Left colon (tissue), 2 donors: ENCODE measurements around the gene HKDC1. TPM values are rescaled to one million over a fixed set of nuclear protein-coding genes. Genes with fewer than 3 reads are reported as not detected.

Experiments used
- ATAC-seq: fragments of 200-7000 bp; cut with Tn5 transposase; one replicate; pipeline ENCODE4 v1.9.1; 2020; ENCODE audit warnings: mild to moderate bottlenecking, moderate library complexity
- DNase-seq, 2 donors: peaks; one replicate each; pipeline ENCODE4 v3.0.0-alpha.2; 2020
- intact Hi-C, 2 donors: fragments of 100-400 bp; cut with DNase I in 1 of 2; cut with micrococcal nuclease in 1 of 2; formaldehyde crosslinking; loops; one replicate each; pipeline versions ENCODE4 v1.11.2 to v1.14.0; 2022; cut with DNase I, micrococcal nuclease
- total RNA-seq, 2 donors: library from RNA; stranded (reverse); fragmentation: NEBNext Ultra II Directional; extraction: Animal tissue kit (Norgen Biotek cat#: 25700); gene quantifications; one replicate each; pipeline ENCODE4 v1.2.1, GENCODE V29; 2021
- donor health status: DM: no; HTN: no; CAD: no.
- donor health status: DM: yes; HTN: yes; CAD: no.

The HKDC1 gene
- total RNA-seq, 2 donors from 2014 or later: 24.9 to 37.8 TPM

DNA sequence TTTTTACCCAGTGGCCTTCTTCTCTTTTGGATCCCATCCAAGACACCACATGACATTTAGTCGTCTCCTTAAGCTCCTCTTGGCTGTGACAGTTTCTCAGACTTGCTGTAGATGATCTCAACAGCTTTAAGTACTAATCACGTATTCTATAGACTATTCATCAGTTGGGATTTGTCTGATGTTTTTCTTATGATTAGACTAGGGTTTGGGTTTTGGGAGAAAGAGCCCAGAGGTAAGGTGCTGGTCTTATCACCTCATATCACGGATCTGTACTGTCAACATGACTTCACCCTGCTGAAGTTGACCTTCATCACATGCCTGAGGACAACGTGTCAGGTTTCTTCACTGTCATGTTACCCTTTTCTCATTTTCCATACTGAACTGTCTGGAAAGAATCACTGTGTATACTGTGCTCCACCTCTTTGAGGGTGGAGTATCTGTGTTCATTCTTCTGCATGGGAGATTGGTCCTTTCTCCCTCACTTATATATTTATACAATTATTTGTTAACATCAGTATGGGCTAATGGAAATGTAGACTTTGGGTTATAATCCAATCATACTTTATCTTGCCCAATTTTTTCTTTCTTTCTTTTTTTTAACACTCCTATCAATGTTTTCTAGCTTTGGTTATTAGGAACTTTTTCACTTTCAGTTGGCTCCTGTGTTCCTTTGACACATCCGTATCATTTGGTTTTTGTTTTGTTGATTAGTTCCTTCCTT is 6.4 kb upstream of the HKDC1 start:
- ATAC-seq (no peak), DNase-seq (no peak)
- intact Hi-C loops: no loop called here

DNA sequence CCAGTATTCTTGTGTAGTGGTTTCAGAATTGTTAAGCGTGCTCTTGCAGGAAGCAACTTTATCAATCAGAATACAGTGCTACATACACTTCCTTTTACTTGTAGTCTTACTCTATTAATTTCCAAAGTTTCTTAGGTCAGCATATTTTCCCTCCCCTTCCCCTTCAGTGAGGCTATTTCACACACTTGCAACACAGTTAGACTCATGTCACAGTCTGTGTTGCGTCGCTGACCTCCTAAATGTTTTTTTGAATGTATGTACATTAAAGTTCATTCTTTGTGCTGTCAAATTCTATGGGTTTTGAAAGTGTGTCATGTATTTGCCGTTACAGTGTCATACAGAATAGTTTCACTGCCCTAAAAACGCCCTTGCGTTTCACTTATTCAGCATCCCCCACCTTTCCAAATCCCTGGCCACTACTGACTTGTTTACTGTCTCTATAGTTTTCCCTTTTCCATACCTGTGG is 5.4 kb upstream of the HKDC1 start:
- no peak for ATAC-seq
- DNase-seq: no peak
- intact Hi-C loops: no loop called here

DNA sequence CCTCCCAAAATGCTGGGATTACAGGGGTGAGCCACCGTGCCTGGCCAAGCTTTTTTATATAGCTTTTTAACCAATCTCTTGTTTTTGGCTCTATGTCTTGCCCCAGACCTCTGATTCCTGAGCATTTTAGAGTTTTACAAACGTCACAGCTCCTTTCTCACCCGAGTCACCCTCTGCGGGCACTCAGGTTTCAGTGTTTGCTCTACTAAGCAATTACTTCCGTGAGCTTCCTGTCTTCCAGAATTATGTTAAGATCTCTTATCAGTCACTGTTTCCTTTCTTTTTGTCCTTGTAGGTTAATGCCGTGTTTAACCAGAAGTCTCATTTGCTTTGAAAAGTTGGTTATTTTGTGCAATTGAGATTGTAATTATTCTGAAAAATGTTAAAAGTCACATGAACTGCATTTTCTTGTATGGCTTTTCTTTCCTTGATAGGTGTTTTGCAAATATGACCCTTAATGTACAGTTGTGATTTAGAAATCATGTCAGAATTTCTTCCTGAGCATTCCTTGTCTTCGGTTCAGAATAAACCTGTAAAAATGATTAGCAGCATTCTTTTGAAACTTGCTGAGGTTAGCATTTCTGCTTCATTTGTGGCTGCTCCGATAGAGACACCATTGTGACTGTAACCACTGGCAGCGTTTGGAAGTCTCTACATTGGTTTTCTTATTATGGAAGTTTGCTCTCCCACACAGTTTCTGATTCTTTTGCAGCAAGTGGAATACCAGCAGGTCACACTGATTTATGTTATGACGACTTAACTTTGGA is 4.5 kb upstream of the HKDC1 start:
- ATAC-seq (no peak), DNase-seq (no peak)
- intact Hi-C loops: no loop called here

DNA sequence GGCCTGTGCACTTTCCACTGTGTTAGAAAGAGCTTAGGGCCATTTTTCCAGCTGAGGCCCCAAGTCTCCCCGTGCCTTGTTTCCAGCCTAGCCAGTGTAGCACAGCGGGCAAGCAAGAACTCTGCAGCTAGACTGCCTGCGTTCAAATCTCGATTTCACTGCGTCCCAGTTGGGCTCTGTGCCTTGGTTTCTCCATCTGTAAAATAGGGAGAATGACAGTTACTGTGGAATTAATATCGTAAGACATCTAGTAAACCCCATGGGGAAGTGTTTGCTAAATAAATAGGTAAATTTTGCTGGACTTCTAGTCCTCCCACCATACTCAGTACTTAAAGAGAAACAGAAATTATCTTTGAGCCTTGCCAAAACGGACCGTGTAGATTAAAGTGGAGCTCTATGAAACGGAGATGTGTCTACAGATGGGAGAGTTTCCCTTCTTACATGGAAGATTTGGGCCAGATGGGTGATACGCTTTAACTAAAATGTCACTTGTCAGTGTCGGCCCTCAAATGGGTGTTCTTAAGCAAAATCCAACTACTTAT is 3.5 kb upstream of the HKDC1 start:
- intact Hi-C loops: no loop called here
- DNase-seq (no peak), ATAC-seq (no peak)

DNA sequence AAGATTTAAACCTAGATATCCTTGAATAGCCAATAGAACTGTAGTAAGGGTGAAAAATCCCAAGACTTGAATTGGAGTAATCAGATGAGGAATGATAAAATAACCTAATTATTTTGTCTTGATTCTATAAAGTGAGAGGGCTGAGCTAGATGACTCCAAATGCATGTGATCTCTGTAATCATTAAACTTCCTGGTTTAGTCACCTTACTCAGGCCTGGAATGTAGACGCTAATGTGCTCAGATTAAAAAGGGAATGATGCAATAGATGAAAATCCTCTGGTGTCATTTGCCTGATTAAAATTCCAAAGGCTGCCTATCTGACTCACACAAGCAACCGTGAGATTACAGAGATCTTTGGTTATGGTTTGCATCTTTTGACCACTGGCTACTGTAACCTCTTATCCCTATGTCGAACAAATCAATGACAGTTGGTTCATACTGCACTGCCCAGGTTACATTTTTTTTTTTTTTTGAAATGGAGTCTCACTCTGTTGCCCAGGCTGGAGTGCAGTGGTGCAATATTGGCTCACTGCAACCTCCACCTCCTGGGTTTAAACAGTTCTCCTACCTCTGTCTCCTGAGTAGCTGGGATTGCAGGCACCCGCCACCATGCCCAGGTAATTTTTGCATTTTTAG is 2.9 kb upstream of the HKDC1 start:
- DNase-seq (no peak), ATAC-seq (peak; percentile 84)
- intact Hi-C loops: no loop called here

DNA sequence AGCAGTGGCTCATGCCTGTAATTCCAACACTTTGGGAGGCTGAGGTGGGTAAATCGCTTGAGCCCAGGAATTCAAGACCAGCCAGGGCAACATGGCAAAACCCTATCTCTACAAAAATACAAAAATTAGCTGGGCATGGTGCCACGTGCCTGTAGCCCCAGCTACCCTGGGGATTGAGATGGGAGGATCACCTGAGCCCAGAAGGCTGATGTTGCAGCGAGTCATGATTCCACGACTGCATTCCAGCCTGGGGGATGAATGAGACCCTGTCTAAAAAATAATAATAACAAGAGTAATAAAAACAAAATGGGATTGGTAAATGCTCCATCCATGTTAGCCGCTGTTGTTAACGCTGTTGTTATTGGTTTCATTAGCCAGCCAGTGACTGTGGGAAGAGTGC is 1.3 kb upstream of the HKDC1 start:
- intact Hi-C loops: no loop called here
- no peak for DNase-seq
- no peak for ATAC-seq

DNA sequence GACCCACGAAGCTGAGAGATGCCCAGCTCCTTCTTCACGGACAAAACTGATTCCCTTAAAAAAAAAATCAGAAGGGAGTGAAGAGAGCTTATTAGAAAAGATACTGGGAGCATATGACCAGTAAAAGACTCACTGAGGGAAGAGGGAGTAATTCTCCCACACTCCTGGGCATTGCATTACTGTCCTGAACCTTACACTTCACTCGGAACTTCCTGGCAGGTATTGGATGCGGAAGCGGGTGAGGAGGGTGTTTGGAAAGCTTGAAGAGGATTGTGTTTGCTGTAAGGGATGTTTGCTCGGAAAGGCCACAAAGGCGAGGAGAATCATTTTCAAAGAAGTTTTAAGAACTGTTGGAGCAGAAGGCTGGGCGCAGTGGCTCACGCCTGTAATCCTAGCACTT is 375 bp downstream of the HKDC1 start:
- ATAC-seq (no peak), DNase-seq (no peak)
- intact Hi-C loops: no loop called here

DNA sequence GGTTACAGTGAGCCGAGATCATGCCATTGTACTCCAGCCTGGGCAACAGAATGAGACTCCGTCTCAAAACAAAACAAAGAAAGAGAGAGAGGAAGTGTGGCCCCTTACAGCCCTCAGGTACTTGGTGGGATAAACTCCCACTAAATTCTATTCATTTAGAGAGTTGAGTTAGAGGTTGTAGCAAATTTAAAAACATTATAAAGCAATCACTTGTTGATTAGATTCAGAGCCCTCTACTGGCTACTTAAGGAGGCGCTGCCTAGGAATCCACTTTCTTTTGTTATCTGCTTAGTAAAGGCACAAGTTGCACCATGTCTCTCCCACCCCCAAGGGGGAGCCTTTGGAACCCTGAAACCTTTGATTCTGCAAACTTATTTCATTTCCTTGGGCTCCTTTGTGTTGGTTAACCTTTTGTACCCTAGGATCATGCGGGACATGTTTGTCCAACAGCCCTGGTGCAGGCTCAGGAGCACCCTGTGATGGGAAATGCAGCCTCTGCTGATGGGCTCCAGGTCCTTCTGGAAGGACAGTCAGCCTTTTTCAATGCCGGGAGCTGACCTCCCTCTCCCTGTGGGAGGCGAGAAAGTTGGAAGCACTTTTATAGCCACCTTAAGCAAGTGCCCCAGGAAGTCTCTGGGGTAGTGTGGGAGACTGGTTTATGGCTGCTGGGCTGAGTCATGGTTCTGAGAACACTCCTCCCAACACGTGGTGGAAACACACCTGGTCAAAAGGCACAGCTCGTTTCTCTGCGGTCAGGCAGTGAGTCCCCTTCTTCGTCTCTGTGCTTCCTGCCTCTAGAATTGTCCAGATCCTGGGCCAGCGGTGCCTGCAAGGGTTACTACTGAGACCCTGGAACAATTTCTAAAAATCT is 2.3 kb downstream of the HKDC1 start:
- intact Hi-C loops: no loop called here
- ATAC-seq (peak; percentile 88), DNase-seq (peak; percentile 81 to 95)

DNA sequence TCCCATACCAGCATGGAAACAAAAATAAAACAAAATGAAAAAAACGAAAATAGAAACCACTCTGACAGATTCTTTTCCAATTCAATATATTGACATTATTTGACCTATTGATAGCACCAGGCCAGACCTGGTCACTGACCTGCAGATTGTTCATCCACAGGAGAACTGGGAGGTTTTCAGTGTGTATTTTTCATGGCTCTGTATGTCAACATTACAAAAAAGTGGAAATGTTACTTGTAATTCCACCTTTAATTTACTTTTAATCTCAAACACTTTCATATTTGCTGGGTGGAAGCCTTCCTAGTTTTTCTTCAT is 2.9 kb downstream of the HKDC1 start:
- DNase-seq: no peak
- intact Hi-C loops: no loop called here
- no peak for ATAC-seq

DNA sequence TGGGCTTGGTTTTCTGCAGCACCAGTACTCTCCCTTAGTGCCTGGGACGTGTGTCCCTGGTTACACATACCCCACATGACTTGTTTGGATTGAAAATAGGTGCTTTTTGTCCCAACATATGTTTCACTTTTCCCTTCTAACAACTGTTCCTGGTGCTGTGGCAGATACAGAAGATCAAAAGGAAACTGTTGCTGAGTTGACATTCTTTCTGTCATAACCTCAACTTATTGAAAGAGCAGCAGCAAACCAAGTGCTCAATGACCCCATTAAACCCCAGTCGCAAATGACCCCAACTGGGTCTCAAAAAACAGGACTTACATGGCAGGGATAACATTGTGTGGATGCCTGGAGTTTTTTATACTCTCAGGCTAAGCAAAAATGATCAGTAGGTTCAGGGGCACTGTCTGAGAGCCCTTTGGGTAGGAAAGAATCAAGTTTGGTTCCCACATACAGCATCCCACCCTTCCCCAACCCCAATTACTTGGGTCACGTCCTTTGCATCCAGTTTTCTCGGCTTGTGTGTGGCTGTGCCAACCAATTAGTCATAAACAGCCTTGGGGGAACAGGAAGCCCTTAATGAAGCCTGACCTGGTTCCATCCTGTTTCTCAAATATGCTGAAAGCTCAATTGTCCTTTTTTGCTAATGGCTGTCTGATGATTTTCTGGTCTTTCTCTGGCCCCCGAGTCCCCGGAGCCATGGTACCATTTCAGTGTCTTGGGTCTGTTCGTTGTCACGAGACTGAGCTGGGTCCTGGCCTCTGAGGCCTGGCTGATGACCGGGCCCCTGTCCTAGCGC is 4.9 kb downstream of the HKDC1 start:
- ATAC-seq (no peak), DNase-seq (no peak)
- intact Hi-C loops: no loop called here

DNA sequence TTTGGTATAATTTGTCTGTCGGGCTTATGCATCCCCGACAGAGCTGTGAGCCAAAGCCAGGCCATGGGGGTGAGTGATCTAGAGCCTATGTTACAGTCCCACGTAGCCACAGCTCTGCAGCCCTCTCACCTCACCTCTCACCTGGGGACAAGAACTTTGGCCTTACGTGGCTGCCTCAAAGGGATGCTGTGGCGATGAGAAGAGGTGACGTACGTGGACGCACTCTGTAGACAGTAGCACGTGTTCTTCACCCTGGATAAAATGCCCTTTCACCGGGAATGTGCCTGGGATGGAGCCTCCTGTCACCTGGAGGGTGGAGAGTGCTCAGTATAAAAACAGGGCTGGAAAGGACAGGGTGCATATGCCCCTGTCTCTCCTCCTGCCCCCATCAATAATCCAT is 5.5 kb downstream of the HKDC1 start:
- intact Hi-C loops: no loop called here
- no peak for ATAC-seq

DNA sequence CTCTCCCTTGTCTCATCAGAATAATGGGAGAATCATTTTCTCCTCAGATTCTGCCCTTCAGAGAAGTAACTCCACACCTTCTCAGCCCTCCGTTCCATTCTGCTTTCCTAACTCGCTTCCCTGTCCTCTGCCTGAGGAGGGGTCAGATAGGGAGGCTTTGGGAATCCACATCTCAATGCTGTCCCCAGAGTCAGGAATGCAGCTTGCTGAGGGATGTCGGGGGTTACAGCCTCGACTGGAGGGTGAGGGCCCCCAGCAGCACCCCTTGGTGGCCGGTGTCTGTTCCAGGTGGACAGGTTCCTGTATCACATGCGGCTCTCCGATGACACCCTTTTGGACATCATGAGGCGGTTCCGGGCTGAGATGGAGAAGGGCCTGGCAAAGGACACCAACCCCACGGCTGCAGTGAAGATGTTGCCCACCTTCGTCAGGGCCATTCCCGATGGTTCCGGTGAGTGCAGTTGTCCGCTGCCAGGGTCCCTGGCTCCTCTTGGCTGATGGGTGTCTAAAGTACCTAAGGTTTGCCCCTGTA is 6.9 kb downstream of the HKDC1 start:
- intact Hi-C loops: no loop called here
- ATAC-seq: no peak
- DNase-seq: no peak

More for the DNA sequence above, 5.5 kb downstream of the HKDC1 start:
- no peak for DNase-seq

DNA sequence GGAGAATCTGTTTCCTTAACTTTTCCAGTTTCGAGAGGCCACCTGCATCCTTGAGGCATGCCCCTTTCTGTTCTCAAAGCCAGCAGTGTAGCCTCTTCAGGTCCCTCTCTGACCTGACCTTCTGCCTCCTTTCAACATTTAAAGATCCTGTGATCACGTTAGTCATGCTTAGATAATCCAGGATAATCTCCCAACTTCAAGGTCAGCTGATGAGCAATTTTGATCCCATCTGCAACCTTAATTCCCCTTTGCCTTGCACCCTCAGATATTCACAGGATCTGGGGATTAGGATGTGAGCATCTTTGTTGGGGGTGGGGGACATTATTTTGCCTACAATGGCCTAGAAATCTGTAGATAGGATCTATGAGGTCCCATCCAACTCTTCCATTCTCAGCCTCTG is 8.0 kb downstream of the HKDC1 start:
- intact Hi-C loops: no loop called here
- ATAC-seq (no peak), DNase-seq (no peak)

DNA sequence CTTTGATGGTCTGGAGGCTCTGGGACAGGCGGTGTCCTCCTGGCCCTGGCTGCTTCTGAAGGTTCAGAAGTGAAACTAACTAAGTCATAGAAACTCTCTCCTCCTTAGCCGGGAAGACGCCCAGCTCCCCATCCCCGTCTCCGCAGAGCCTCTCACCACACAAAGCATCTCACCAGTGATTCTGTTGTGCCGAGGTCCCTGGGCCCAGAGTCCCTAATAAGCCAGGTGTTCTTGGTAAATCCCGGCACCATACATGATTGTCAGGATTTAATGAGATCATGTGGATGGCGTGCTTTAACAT is 9.4 kb downstream of the HKDC1 start:
- no peak for DNase-seq
- no peak for ATAC-seq
- intact Hi-C loops: no loop called here

DNA sequence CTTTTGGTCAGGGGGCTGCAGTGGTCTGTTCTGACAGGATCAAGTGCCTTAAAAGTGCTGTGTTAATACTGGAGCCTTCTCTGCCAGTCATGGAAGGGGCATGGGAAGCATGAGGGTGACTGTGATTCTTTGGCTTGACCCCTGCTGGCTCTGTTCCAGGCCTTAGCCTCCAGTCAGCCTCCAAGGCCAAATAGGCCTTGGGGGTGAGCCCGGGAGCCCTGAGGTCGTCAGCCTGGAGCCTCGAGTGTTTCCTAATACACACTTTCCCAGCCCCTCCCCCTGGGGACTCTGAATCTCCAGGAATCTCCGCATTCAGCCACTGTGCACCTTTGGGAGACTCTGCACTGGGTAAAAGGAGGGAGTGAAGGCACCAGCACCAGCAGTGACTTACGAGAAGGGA is 10.0 kb downstream of the HKDC1 start:
- DNase-seq: no peak
- intact Hi-C loops: loop anchor here in 1 of 2 donors (10.0 kb wide), 1 partner anchor 285 kb away; no protein-coding TSS in a partner anchor
- no peak for ATAC-seq

DNA sequence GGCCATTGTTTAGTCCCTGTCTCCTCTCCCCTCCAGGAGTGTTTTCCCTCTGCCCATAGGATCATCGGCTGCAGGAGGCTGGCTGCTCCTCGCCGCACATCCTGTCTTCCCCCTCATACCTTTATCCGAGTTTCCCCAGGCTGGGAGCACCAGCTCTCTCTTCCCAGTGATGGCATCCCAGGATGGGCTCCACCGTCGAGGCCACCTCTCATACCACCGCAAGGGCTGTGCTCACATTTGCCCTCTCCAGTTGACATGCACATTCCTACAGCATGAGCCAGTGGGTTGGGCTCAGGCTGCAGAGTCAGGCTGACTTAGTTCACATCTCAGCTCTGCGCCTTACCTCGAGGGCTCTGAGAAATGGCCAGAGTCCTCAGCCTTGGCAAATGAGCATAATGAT is 12.1 kb downstream of the HKDC1 start:
- DNase-seq (no peak), ATAC-seq (peak; percentile 20)
- intact Hi-C loops: loop anchor here in 1 of 2 donors (10.0 kb wide), 1 partner anchor 283 kb away; no protein-coding TSS in a partner anchor

DNA sequence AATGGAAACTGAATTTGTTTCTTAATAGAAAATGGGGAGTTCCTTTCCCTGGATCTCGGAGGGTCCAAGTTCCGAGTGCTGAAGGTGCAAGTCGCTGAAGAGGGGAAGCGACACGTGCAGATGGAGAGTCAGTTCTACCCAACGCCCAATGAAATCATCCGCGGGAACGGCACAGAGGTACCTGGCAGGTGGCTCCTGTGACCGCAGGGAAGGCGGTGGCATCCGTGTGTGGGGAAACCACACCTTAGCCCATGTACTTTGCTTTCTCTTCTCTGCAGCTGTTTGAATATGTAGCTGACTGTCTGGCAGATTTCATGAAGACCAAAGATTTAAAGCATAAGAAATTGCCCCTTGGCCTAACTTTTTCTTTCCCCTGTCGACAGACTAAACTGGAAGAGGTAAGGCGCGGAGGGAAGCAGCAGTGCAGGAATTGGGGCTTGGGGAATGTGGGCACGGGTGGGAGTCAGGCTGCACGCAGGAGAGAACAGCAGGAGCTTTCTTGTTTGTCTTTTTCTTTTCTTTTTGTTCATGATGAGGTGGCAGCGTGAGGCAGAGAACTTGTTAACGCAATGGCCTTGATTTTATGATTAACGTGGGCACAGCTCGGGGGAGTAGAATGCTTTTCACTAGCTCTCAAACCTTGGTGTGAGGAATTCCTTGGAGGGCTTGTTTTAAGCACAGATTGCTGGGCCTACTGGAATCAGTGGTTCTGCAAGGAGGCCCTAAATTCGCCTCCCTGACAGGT is 12.8 kb downstream of the HKDC1 start:
- DNase-seq (peak; percentile 76 to 81), ATAC-seq (peak; percentile 78)
- intact Hi-C loops: loop anchor here in 1 of 2 donors (10.0 kb wide), 1 partner anchor 282 kb away; no protein-coding TSS in a partner anchor
